Measurements from ENCODE around the gene BIK.

The BIK gene

GRCh38 chr22:43160497-43161126, 50.1 kb downstream of the BIK start:
- no peak overlapping the region for H2BK5ac ChIP-seq (ENCODE audit: low read length)
- DNase-seq (ENCODE audit: low spot score): no peak
- no peaks in the 10 kb centered on the region for H3K36me3 ChIP-seq (replicated peaks in 1 of 2; ENCODE audit: control insufficient read depth in 2 of 2, insufficient read depth in 2 of 2, low read length in 2 of 2)
- no peak overlapping the region for H2BK120ac ChIP-seq (ENCODE audit: low read depth, low read length)
- H3K9me3 ChIP-seq (replicated peaks in 1 of 2; ENCODE audit: control insufficient read depth in 2 of 2, insufficient read depth in 1 of 2, low read depth in 1 of 2, low read length in 2 of 2): no peaks in the 10 kb centered on the region
- H3K27me3 ChIP-seq (ENCODE audit: control insufficient read depth in 3 of 3, insufficient read depth in 3 of 3, low read depth in 1 of 3, low read length in 3 of 3): no peaks in the 10 kb centered on the region
- no peak overlapping the region for H3K4me2 ChIP-seq (ENCODE audit: insufficient read depth, low read length, poor library complexity, severe bottlenecking)
- no peak overlapping the region for H3K4me3 ChIP-seq (ENCODE audit: low read length in 2 of 2)
- no CpG with 5 or more reads among the region's 8 CpGs for WGBS, 2 donors (ENCODE audit: extremely low coverage in 2 of 2, insufficient read length in 2 of 2, insufficient replicate concordance in 1 of 2)
- H3K27ac ChIP-seq (replicated peaks; ENCODE audit: low read length): no peak overlapping the region
- H3K79me1 ChIP-seq (ENCODE audit: low read depth, low read length): no peaks in the 10 kb centered on the region
- no peak overlapping the region for H3K9ac ChIP-seq (ENCODE audit: low read depth, low read length, poor library complexity)
- no peak overlapping the region for H3K4ac ChIP-seq (ENCODE audit: low read length)
- H2BK15ac ChIP-seq (ENCODE audit: low read length): no peak overlapping the region
- no peak overlapping the region for H3K23ac ChIP-seq (ENCODE audit: low read depth, low read length, poor library complexity)
- H4K91ac ChIP-seq (ENCODE audit: low read depth, low read length, poor library complexity): no peak overlapping the region
- H2AK5ac ChIP-seq (ENCODE audit: low read depth, low read length): no peak overlapping the region
- H3K14ac ChIP-seq (ENCODE audit: low read length): no peak overlapping the region
- no peak overlapping the region for H2BK12ac ChIP-seq (ENCODE audit: low read length)
- H2AFZ ChIP-seq (ENCODE audit: low read length): no peak overlapping the region
- peaks cover 0 to 4% of the 10 kb centered on the region in 2 donors for H3K4me1 ChIP-seq (ENCODE audit: control insufficient read depth in 2 of 2, insufficient read depth in 1 of 2, low read depth in 1 of 2, low read length in 2 of 2)
- H4K8ac ChIP-seq (ENCODE audit: low read depth, low read length): no peak overlapping the region
- no peak overlapping the region for H3K18ac ChIP-seq (ENCODE audit: low read length)

DNA sequence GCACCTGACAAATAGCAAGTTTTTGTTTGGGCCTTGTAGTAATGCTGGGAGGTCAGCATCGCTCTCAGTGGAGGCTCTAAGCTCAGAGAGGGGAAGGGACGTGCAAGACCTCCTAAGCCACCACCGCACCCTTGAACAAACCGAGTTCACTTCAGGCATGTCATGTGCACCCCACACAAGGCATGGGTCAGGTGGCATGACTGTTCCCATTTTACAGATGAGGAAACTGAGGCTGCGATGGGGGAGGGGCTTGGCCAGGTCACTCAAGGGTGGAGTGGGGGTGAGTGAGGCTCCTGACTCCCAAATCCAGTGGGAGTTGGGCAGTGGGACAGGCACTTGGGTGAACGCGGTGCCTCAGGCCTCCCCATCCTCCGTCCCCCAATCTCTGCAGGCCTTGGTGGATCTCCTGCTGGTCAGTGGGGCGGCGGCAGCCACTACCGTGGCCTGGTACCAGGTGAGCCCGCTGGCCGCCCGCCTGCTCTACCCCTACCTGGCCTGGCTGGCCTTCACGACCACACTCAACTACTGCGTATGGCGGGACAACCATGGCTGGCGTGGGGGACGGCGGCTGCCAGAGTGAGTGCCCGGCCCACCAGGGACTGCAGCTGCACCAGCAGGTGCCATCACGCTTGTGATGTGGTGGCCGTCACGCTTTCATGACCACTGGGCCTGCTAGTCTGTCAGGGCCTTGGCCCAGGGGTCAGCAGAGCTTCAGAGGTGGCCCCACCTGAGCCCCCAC, 52.0 kb downstream of the BIK start:
- no peak overlapping the region for H2BK15ac ChIP-seq (ENCODE audit: low read length)
- H3K4ac ChIP-seq (ENCODE audit: low read length): no peak overlapping the region
- H3K9ac ChIP-seq (ENCODE audit: low read depth, low read length, poor library complexity): no peak overlapping the region
- H3K4me3 ChIP-seq (ENCODE audit: low read length in 2 of 2): no peak overlapping the region
- DNase-seq (ENCODE audit: low spot score): no peak
- no peak overlapping the region for H2AFZ ChIP-seq (ENCODE audit: low read length)
- peaks cover 0 to 4% of the 10 kb centered on the region in 2 donors for H3K4me1 ChIP-seq (ENCODE audit: control insufficient read depth in 2 of 2, insufficient read depth in 1 of 2, low read depth in 1 of 2, low read length in 2 of 2)
- no peak overlapping the region for H3K4me2 ChIP-seq (ENCODE audit: insufficient read depth, low read length, poor library complexity, severe bottlenecking)
- no peak overlapping the region for H2BK12ac ChIP-seq (ENCODE audit: low read length)
- H3K23ac ChIP-seq (ENCODE audit: low read depth, low read length, poor library complexity): peak overlapping the region; percentile 85
- no peak overlapping the region for H2BK5ac ChIP-seq (ENCODE audit: low read length)
- H3K9me3 ChIP-seq (replicated peaks in 1 of 2; ENCODE audit: control insufficient read depth in 2 of 2, insufficient read depth in 1 of 2, low read depth in 1 of 2, low read length in 2 of 2): no peaks in the 10 kb centered on the region
- H3K27me3 ChIP-seq (ENCODE audit: control insufficient read depth in 3 of 3, insufficient read depth in 3 of 3, low read depth in 1 of 3, low read length in 3 of 3): no peaks in the 10 kb centered on the region
- peaks cover 2 to 6% of the 10 kb centered on the region in 2 donors for H3K36me3 ChIP-seq (replicated peaks in 1 of 2; ENCODE audit: control insufficient read depth in 2 of 2, insufficient read depth in 2 of 2, low read length in 2 of 2)
- H3K14ac ChIP-seq (ENCODE audit: low read length): no peak overlapping the region
- H3K18ac ChIP-seq (ENCODE audit: low read length): no peak overlapping the region
- no peak overlapping the region for H4K91ac ChIP-seq (ENCODE audit: low read depth, low read length, poor library complexity)
- no peak overlapping the region for H4K8ac ChIP-seq (ENCODE audit: low read depth, low read length)
- H2BK120ac ChIP-seq (ENCODE audit: low read depth, low read length): no peak overlapping the region
- WGBS, 2 donors (ENCODE audit: extremely low coverage in 2 of 2, insufficient read length in 2 of 2, insufficient replicate concordance in 1 of 2): no CpG with 5 or more reads among the region's 24 CpGs
- peaks cover 2% of the 10 kb centered on the region for H3K79me1 ChIP-seq (ENCODE audit: low read depth, low read length)
- no peak overlapping the region for H2AK5ac ChIP-seq (ENCODE audit: low read depth, low read length)
- H3K27ac ChIP-seq (replicated peaks; ENCODE audit: low read length): no peak overlapping the region

DNA sequence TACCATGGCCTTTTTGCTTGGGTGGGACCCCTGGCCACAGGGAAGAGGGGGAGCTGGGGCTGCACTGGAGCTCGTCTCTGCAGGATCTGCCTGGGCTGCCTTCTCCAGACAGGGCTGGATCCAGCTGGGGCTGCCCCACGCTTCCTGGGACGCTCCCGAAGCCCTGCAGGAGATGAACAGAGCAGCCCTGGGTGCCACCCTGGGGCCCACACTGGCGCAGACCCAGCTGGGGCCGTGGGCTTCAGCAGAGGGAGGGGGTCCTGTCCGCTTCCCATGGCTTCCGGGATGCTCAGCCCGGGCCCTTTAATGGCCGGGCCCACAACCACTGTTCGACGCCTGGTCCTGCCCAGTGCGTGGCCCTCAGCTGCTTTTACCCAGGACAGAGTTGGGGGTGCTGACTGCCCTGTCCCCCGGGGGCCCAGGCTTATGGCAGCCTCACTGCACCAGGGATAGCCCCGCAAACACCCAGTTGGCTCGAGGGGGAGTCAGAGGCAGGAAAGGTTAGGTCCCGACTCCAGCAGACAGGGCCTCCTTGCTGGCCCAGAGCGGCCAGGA, 52.8 kb downstream of the BIK start:
- Histone ChIP-seq H3K23ac (ENCODE audit: low read depth, low read length, poor library complexity) (peak overlapping the region; percentile 85), H3K79me1 (ENCODE audit: low read depth, low read length) (peaks cover 2% of the 10 kb centered on the region), H2AFZ (ENCODE audit: low read length) (peak overlapping the region; percentile 59), H3K18ac (ENCODE audit: low read length) (peak overlapping the region; percentile 13), H2AK5ac (ENCODE audit: low read depth, low read length) (peak overlapping the region; percentile 61), H3K14ac (ENCODE audit: low read length) (peak overlapping the region; percentile 47), H3K27ac (replicated peaks; ENCODE audit: low read length) (no peak overlapping the region), H3K4ac (ENCODE audit: low read length) (no peak overlapping the region), H2BK5ac (ENCODE audit: low read length) (no peak overlapping the region), H2BK12ac (ENCODE audit: low read length) (no peak overlapping the region), H4K91ac (ENCODE audit: low read depth, low read length, poor library complexity) (no peak overlapping the region), H3K9me3 (replicated peaks in 1 of 2; ENCODE audit: control insufficient read depth in 2 of 2, insufficient read depth in 1 of 2, low read depth in 1 of 2, low read length in 2 of 2) (no peaks in the 10 kb centered on the region), H3K4me1 (ENCODE audit: control insufficient read depth in 2 of 2, insufficient read depth in 1 of 2, low read depth in 1 of 2, low read length in 2 of 2) (peaks cover 0 to 4% of the 10 kb centered on the region in 2 donors), H2BK120ac (ENCODE audit: low read depth, low read length) (no peak overlapping the region), H4K8ac (ENCODE audit: low read depth, low read length) (no peak overlapping the region), H3K9ac (ENCODE audit: low read depth, low read length, poor library complexity) (peak overlapping the region; percentile 60), H3K27me3 (ENCODE audit: control insufficient read depth in 3 of 3, insufficient read depth in 3 of 3, low read depth in 1 of 3, low read length in 3 of 3) (no peaks in the 10 kb centered on the region), H2BK15ac (ENCODE audit: low read length) (no peak overlapping the region), H3K4me2 (ENCODE audit: insufficient read depth, low read length, poor library complexity, severe bottlenecking) (no peak overlapping the region), H3K36me3 (replicated peaks in 1 of 2; ENCODE audit: control insufficient read depth in 2 of 2, insufficient read depth in 2 of 2, low read length in 2 of 2) (peaks cover 10 to 13% of the 10 kb centered on the region in 2 donors), H3K4me3 (ENCODE audit: low read length in 2 of 2) (no peak overlapping the region)
- WGBS, 2 donors (ENCODE audit: extremely low coverage in 2 of 2, insufficient read length in 2 of 2, insufficient replicate concordance in 1 of 2): no CpG with 5 or more reads among the region's 18 CpGs
- DNase-seq (ENCODE audit: low spot score): no peak

GRCh38 chr22:43164636-43165035, 54.1 kb downstream of the BIK start:
- Histone ChIP-seq H3K4ac (ENCODE audit: low read length) (no peak overlapping the region), H3K9me3 (replicated peaks in 1 of 2; ENCODE audit: control insufficient read depth in 2 of 2, insufficient read depth in 1 of 2, low read depth in 1 of 2, low read length in 2 of 2) (no peaks in the 10 kb centered on the region), H3K4me1 (ENCODE audit: control insufficient read depth in 2 of 2, insufficient read depth in 1 of 2, low read depth in 1 of 2, low read length in 2 of 2) (peaks cover 0 to 4% of the 10 kb centered on the region in 2 donors), H2BK15ac (ENCODE audit: low read length) (no peak overlapping the region), H3K9ac (ENCODE audit: low read depth, low read length, poor library complexity) (no peak overlapping the region), H3K27me3 (ENCODE audit: control insufficient read depth in 3 of 3, insufficient read depth in 3 of 3, low read depth in 1 of 3, low read length in 3 of 3) (no peaks in the 10 kb centered on the region), H3K18ac (ENCODE audit: low read length) (no peak overlapping the region), H3K79me1 (ENCODE audit: low read depth, low read length) (peaks cover 2% of the 10 kb centered on the region), H3K4me2 (ENCODE audit: insufficient read depth, low read length, poor library complexity, severe bottlenecking) (no peak overlapping the region), H2BK12ac (ENCODE audit: low read length) (no peak overlapping the region), H2BK5ac (ENCODE audit: low read length) (no peak overlapping the region), H3K23ac (ENCODE audit: low read depth, low read length, poor library complexity) (no peak overlapping the region), H4K8ac (ENCODE audit: low read depth, low read length) (no peak overlapping the region), H4K91ac (ENCODE audit: low read depth, low read length, poor library complexity) (no peak overlapping the region), H2AK5ac (ENCODE audit: low read depth, low read length) (no peak overlapping the region), H3K14ac (ENCODE audit: low read length) (no peak overlapping the region), H2AFZ (ENCODE audit: low read length) (no peak overlapping the region), H3K4me3 (ENCODE audit: low read length in 2 of 2) (no peak overlapping the region), H3K27ac (replicated peaks; ENCODE audit: low read length) (no peak overlapping the region), H3K36me3 (replicated peaks in 1 of 2; ENCODE audit: control insufficient read depth in 2 of 2, insufficient read depth in 2 of 2, low read length in 2 of 2) (peaks cover 13 to 26% of the 10 kb centered on the region in 2 donors), H2BK120ac (ENCODE audit: low read depth, low read length) (no peak overlapping the region)
- WGBS, 2 donors (ENCODE audit: extremely low coverage in 2 of 2, insufficient read length in 2 of 2, insufficient replicate concordance in 1 of 2): no CpG with 5 or more reads among the region's 16 CpGs
- no peak for DNase-seq (ENCODE audit: low spot score)

Measured in neuronal stem cell (in vitro differentiated cells).